Upper lobe of left lung (tissue), 4 donors: ENCODE measurements around the gene MED27.

Source experiments
- EP300 ChIP-seq, 4 donors: sonication (generic); formaldehyde crosslinking; IDR thresholded peaks; one replicate each; pipeline ENCODE4 v1.5.1; 2017; ENCODE audit warnings: antibody characterized with exemption in 4 of 4, control low read depth in 2 of 4
- POLR2A ChIP-seq, 4 donors: fragments of 450-650 bp; IDR thresholded peaks; one replicate each; pipeline ENCODE4 v1.5.1; 2016 to 2017; ENCODE audit warnings: antibody characterized with exemption in 4 of 4, mild to moderate bottlenecking in 2 of 4
- POLR2AphosphoS5 ChIP-seq, 2 donors: sonication (generic); formaldehyde crosslinking; IDR thresholded peaks; one replicate each; pipeline ENCODE4 v1.5.1; 2017; ENCODE audit warnings: antibody characterized with exemption in 2 of 2
- TF ChIP-seq, protein P1 (sequence below), 6 experiments: fragments of 450-650 bp in 4 of 6; fragments of 200-600 bp in 2 of 6; sonication (generic) in 2 of 6; IDR thresholded peaks; one replicate each; pipeline ENCODE4 v1.5.1; 2016 to 2019; ENCODE audit warnings: antibody characterized with exemption in 6 of 6

DNA sequence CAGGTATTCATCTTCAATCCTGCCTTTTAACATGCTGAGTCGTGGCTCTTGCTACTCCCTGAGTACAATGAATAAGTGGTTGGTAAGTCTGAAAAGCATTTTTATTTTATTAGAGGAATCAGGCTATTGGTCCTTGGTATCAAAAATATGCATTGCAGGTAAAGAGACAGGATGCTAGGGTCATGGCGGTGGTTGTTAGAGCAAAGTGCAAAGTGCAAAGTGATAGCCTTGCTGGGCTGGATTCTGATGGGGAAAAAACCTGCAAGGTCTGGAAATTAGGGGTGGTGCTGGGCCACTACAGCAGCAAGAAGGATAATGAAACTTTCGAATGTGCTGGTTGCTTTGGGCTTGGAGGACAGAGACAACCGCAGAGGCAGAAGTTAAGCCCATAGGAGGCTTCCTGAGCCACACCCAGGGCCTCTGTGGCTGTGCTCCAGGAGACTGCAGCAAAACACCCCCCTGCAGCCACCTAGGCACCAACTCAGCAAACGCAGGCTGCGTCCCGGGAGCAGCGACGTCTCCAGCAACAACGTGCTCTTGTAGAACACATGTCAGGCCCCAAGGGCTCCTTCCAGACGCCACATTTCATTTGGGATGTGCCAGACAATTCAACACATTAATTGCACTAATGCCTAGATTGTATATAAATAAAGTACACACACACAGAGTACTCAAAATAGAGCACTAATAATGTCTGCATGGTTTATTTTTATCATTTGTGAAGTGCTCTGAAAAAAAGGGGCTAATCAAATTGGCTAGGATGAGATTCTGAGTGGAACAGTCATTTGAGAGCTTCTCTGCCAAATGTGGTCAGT, 190.0 kb downstream of the MED27 start:
- TF ChIP-seq, protein P1, sequence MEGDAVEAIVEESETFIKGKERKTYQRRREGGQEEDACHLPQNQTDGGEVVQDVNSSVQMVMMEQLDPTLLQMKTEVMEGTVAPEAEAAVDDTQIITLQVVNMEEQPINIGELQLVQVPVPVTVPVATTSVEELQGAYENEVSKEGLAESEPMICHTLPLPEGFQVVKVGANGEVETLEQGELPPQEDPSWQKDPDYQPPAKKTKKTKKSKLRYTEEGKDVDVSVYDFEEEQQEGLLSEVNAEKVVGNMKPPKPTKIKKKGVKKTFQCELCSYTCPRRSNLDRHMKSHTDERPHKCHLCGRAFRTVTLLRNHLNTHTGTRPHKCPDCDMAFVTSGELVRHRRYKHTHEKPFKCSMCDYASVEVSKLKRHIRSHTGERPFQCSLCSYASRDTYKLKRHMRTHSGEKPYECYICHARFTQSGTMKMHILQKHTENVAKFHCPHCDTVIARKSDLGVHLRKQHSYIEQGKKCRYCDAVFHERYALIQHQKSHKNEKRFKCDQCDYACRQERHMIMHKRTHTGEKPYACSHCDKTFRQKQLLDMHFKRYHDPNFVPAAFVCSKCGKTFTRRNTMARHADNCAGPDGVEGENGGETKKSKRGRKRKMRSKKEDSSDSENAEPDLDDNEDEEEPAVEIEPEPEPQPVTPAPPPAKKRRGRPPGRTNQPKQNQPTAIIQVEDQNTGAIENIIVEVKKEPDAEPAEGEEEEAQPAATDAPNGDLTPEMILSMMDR (IDR thresholded peaks at IDR 0.05): no peak
- no peak for TF ChIP-seq EP300 (IDR thresholded peaks at IDR 0.05)
- TF ChIP-seq POLR2A (IDR thresholded peaks at IDR 0.05): no peak
- no peak for TF ChIP-seq POLR2AphosphoS5 (IDR thresholded peaks at IDR 0.05)
